Thoracic aorta (tissue), 2 donors: ENCODE measurements around the gene FAM193B. TPM values are rescaled to one million over a fixed set of nuclear protein-coding genes. Genes with fewer than 3 reads are reported as not detected.
"Not testable (repeated sequence)": the region's sequence is repeated elsewhere in the genome, so short reads cannot be mapped to it uniquely, and the experiment has no call there.

Experiments
- ATAC-seq: fragments of 150-250 bp; one replicate; pipeline ENCODE4 v1.8.0; 2017; ENCODE audit warnings: low read depth; ENCODE audit not compliant: insufficient number of reproducible peaks, low FRiP score
- DNase-seq: peaks from one replicate; pipeline ENCODE4 v3.0.0-alpha.2; 2020; ENCODE audit warnings: low spot score
- H3K27ac ChIP-seq, 2 donors: fragments of 200-600 bp; sonication (generic); 1 replicate in 1 of 2; 2 replicates in 1 of 2; pipeline ENCODE4 v1.5.1; 2016; ENCODE audit warnings: mild to moderate bottlenecking in 2 of 2, moderate library complexity in 2 of 2
- H3K27me3 ChIP-seq: fragments of 200-600 bp; sonication (generic); replicated peaks from 2 replicates; pipeline ENCODE4 v1.6.0; 2016; ENCODE audit warnings: mild to moderate bottlenecking; ENCODE audit not compliant: insufficient read depth
- H3K36me3 ChIP-seq: fragments of 200-600 bp; sonication (generic); one replicate; pipeline ENCODE4 v1.5.1; 2016
- H3K4me1 ChIP-seq, 2 donors: fragments of 200-600 bp; sonication (generic); 1 replicate in 1 of 2; 2 replicates in 1 of 2; pipeline versions ENCODE4 v1.5.1 to v1.6.0; 2016; ENCODE audit warnings: low read depth in 2 of 2, mild to moderate bottlenecking in 1 of 2; ENCODE audit not compliant: control insufficient read depth in 1 of 2
- H3K4me3 ChIP-seq: fragments of 200-600 bp; sonication (generic); 2 replicates; pipeline ENCODE4 v1.5.1; 2016; ENCODE audit warnings: mild to moderate bottlenecking
- H3K9me3 ChIP-seq: fragments of 200-600 bp; sonication (generic); 2 replicates; pipeline ENCODE4 v1.5.1; 2016
- CTCF ChIP-seq: fragments of 200-600 bp; sonication (generic); IDR thresholded peaks from one replicate; pipeline ENCODE4 v1.5.1; 2019; ENCODE audit warnings: antibody characterized with exemption
- total RNA-seq, 2 donors: library from RNA; depleted of rRNA; stranded (reverse); fragments of >200 nt; gene quantifications; one replicate each; pipeline versions ENCODE4 v1.1.0 to v1.2.3, GENCODE V29; 2016

The FAM193B gene
- total RNA-seq, 2 donors from 2014 or later: 76.6 to 103 TPM

GRCh38 chr5:177537389-177538361 is 16.7 kb downstream of the FAM193B start:
- no peak for TF ChIP-seq CTCF
- peak; percentile 74 for ATAC-seq
- peaks cover 23% of the 10 kb centered on the region for H3K36me3 ChIP-seq
- H3K9me3 ChIP-seq: no peaks in the 10 kb centered on the region
- H3K4me3 ChIP-seq: peak overlapping the region; percentile 51
- peak; percentile 41 for DNase-seq
- no peaks in the 10 kb centered on the region for H3K27me3 ChIP-seq
- H3K27ac ChIP-seq: peak overlapping the region; percentile 83 to 88
- peaks cover 44 to 80% of the 10 kb centered on the region in 2 donors for H3K4me1 ChIP-seq

GRCh38 chr5:177536386-177536785 is 18.0 kb downstream of the FAM193B start:
- Histone ChIP-seq H3K27me3 (no peaks in the 10 kb centered on the region), H3K27ac (peak overlapping the region; percentile 79 to 88), H3K36me3 (peaks cover 35% of the 10 kb centered on the region), H3K4me3 (no peak overlapping the region), H3K9me3 (no peaks in the 10 kb centered on the region), H3K4me1 (peaks cover 42 to 73% of the 10 kb centered on the region in 2 donors)
- ATAC-seq: no peak
- TF ChIP-seq CTCF: no peak
- no peak for DNase-seq

GRCh38 chr5:177535125-177535524 is 19.2 kb downstream of the FAM193B start:
- Histone ChIP-seq H3K27me3 (no peaks in the 10 kb centered on the region), H3K4me1 (peaks cover 42 to 61% of the 10 kb centered on the region in 2 donors), H3K27ac (peak overlapping the region; percentile 35 to 51), H3K4me3 (no peak overlapping the region), H3K9me3 (no peaks in the 10 kb centered on the region), H3K36me3 (peaks cover 47% of the 10 kb centered on the region)
- no peak for DNase-seq
- no peak for TF ChIP-seq CTCF
- no peak for ATAC-seq

- peaks cover 53% of the 10 kb centered on the region for H3K36me3 ChIP-seq
- DNase-seq, ATAC-seq, H3K9me3 ChIP-seq, H3K27me3 ChIP-seq, H3K4me3 ChIP-seq: not testable (repeated sequence)
- H3K4me1 ChIP-seq: peaks cover 41 to 54% of the 10 kb centered on the region in 2 donors
- peak overlapping the region; percentile 35 to 51 for H3K27ac ChIP-seq
Observed at GRCh38 chr5:177534433-177534832, 19.9 kb downstream of the FAM193B start.

GRCh38 chr5:177531209-177531940 is 23.0 kb downstream of the FAM193B start:
- Histone ChIP-seq H3K36me3 (peaks cover 59% of the 10 kb centered on the region), H3K4me1 (peaks cover 14 to 25% of the 10 kb centered on the region in 2 donors), H3K4me3 (no peak overlapping the region), H3K9me3 (no peaks in the 10 kb centered on the region), H3K27ac (no peak overlapping the region), H3K27me3 (no peaks in the 10 kb centered on the region)
- TF ChIP-seq CTCF: no peak
- DNase-seq (no peak), ATAC-seq (no peak)
